ENCODE measurements around the gene REPIN1.

Gene REPIN1

GRCh38 chr7:150368096-150368883 is at the start of gene REPIN1:
Gene REPIN1 (plus strand): TSS chr7:150368822. CDS start chr7:150369712, 890 bp downstream.
- Mint-ChIP-seq H3K27ac (peak within 1 kb of the TSS; percentile 94), H3K27me3 (no peaks in the 10 kb centered on the region), H3K36me3 (ENCODE audit: low read depth) (peaks cover 47% of the 10 kb centered on the region), H3K4me3 (peak within 1 kb of the TSS; percentile 93), H3K4me1 (ENCODE audit: low read depth) (peaks cover 59% of the 10 kb centered on the region), H3K9me3 (no peaks in the 10 kb centered on the region)
- intact Hi-C loops (cut with micrococcal nuclease) = no loop called here

GRCh38 chr7:150321788-150322113 is 46.9 kb upstream of the REPIN1 start:
- Mint-ChIP-seq H3K4me1 (ENCODE audit: low read depth) (peaks cover 51% of the 10 kb centered on the region), H3K27ac (no peak overlapping the region), H3K27me3 (peaks cover 18% of the 10 kb centered on the region), H3K36me3 (ENCODE audit: low read depth) (no peaks in the 10 kb centered on the region), H3K9me3 (no peaks in the 10 kb centered on the region), H3K4me3 (no peak overlapping the region)
- intact Hi-C loops (cut with micrococcal nuclease) = no loop called here

GRCh38 chr7:150322114-150322832 is 46.3 kb upstream of the REPIN1 start:
- no peaks in the 10 kb centered on the region for H3K36me3 Mint-ChIP-seq (ENCODE audit: low read depth)
- peaks cover 57% of the 10 kb centered on the region for H3K4me1 Mint-ChIP-seq (ENCODE audit: low read depth)
- peaks cover 18% of the 10 kb centered on the region for H3K27me3 Mint-ChIP-seq
- intact Hi-C loops (cut with micrococcal nuclease) = no loop called here
- H3K4me3 Mint-ChIP-seq = peak overlapping the region; percentile 76
- H3K9me3 Mint-ChIP-seq = no peaks in the 10 kb centered on the region
- H3K27ac Mint-ChIP-seq = peak overlapping the region; percentile 63

- Mint-ChIP-seq H3K9me3 (no peaks in the 10 kb centered on the region), H3K36me3 (ENCODE audit: low read depth) (no peaks in the 10 kb centered on the region), H3K4me3 (peak within 1 kb of the TSS; percentile 76), H3K27me3 (peaks cover 18% of the 10 kb centered on the region), H3K4me1 (ENCODE audit: low read depth) (peaks cover 58% of the 10 kb centered on the region), H3K27ac (peak within 1 kb of the TSS; percentile 63)
- intact Hi-C loops (cut with micrococcal nuclease) = no loop called here
Measured at GRCh38 chr7:150322833-150323681, 45.6 kb upstream of the REPIN1 start, which contains the start of the genes ACTR3C and LRRC61. Gene ACTR3C (minus strand): TSS chr7:150323545. CDS start chr7:150295296, 28,249 bp downstream. Gene LRRC61 (plus strand): TSS chr7:150323355. CDS start chr7:150336862, 13,507 bp downstream.

- Mint-ChIP-seq H3K27me3 (peaks cover 18% of the 10 kb centered on the region), H3K9me3 (no peaks in the 10 kb centered on the region), H3K36me3 (ENCODE audit: low read depth) (no peaks in the 10 kb centered on the region), H3K4me3 (peak overlapping the region; percentile 76), H3K27ac (peak overlapping the region; percentile 63), H3K4me1 (ENCODE audit: low read depth) (peaks cover 58% of the 10 kb centered on the region)
- intact Hi-C loops (cut with micrococcal nuclease) = no loop called here
Measured at GRCh38 chr7:150323682-150324372, 44.8 kb upstream of the REPIN1 start.

GRCh38 chr7:150324373-150324961 is 44.2 kb upstream of the REPIN1 start:
- Mint-ChIP-seq H3K27me3 (peaks cover 18% of the 10 kb centered on the region), H3K27ac (peak overlapping the region; percentile 63), H3K9me3 (no peaks in the 10 kb centered on the region), H3K4me3 (peak overlapping the region; percentile 32), H3K36me3 (ENCODE audit: low read depth) (no peaks in the 10 kb centered on the region), H3K4me1 (ENCODE audit: low read depth) (peaks cover 58% of the 10 kb centered on the region)
- intact Hi-C loops (cut with micrococcal nuclease) = no loop called here

GRCh38 chr7:150325110-150325611 is 43.5 kb upstream of the REPIN1 start:
- Mint-ChIP-seq H3K4me1 (ENCODE audit: low read depth) (peaks cover 58% of the 10 kb centered on the region), H3K36me3 (ENCODE audit: low read depth) (no peaks in the 10 kb centered on the region), H3K27ac (peak overlapping the region; percentile 63), H3K27me3 (peaks cover 18% of the 10 kb centered on the region), H3K4me3 (peak overlapping the region; percentile 18), H3K9me3 (no peaks in the 10 kb centered on the region)
- intact Hi-C loops (cut with micrococcal nuclease) = no loop called here

GRCh38 chr7:150325901-150326300 is 42.7 kb upstream of the REPIN1 start:
- H3K27ac Mint-ChIP-seq = no peak overlapping the region
- H3K36me3 Mint-ChIP-seq (ENCODE audit: low read depth) = no peaks in the 10 kb centered on the region
- intact Hi-C loops (cut with micrococcal nuclease) = no loop called here
- H3K4me3 Mint-ChIP-seq = no peak overlapping the region
- peaks cover 56% of the 10 kb centered on the region for H3K4me1 Mint-ChIP-seq (ENCODE audit: low read depth)
- peaks cover 18% of the 10 kb centered on the region for H3K27me3 Mint-ChIP-seq
- no peaks in the 10 kb centered on the region for H3K9me3 Mint-ChIP-seq

- Mint-ChIP-seq H3K36me3 (ENCODE audit: low read depth) (no peaks in the 10 kb centered on the region), H3K9me3 (no peaks in the 10 kb centered on the region), H3K27me3 (peaks cover 17% of the 10 kb centered on the region), H3K4me1 (ENCODE audit: low read depth) (peaks cover 49% of the 10 kb centered on the region), H3K27ac (no peak overlapping the region), H3K4me3 (no peak overlapping the region)
- intact Hi-C loops (cut with micrococcal nuclease) = no loop called here
Measured at GRCh38 chr7:150326657-150327268, 41.9 kb upstream of the REPIN1 start.

GRCh38 chr7:150327308-150327707 is 41.3 kb upstream of the REPIN1 start:
- peaks cover 47% of the 10 kb centered on the region for H3K4me1 Mint-ChIP-seq (ENCODE audit: low read depth)
- H3K27ac Mint-ChIP-seq = no peak overlapping the region
- no peaks in the 10 kb centered on the region for H3K36me3 Mint-ChIP-seq (ENCODE audit: low read depth)
- H3K4me3 Mint-ChIP-seq = no peak overlapping the region
- intact Hi-C loops (cut with micrococcal nuclease) = no loop called here
- peaks cover 17% of the 10 kb centered on the region for H3K27me3 Mint-ChIP-seq
- H3K9me3 Mint-ChIP-seq = no peaks in the 10 kb centered on the region

GRCh38 chr7:150329331-150330120 is 39.1 kb upstream of the REPIN1 start:
- Mint-ChIP-seq H3K4me3 (no peak overlapping the region), H3K36me3 (ENCODE audit: low read depth) (no peaks in the 10 kb centered on the region), H3K27me3 (peaks cover 5% of the 10 kb centered on the region), H3K27ac (no peak overlapping the region), H3K4me1 (ENCODE audit: low read depth) (peaks cover 27% of the 10 kb centered on the region), H3K9me3 (no peaks in the 10 kb centered on the region)
- intact Hi-C loops (cut with micrococcal nuclease) = no loop called here
